Pulmonary artery endothelial cell (primary cell): ENCODE results near the gene PCSK6. TPM values are rescaled to one million over a fixed set of nuclear protein-coding genes. Genes with fewer than 3 reads are reported as not detected.
"Not testable (repeated sequence)": the region's sequence is repeated elsewhere in the genome, so short reads cannot be mapped to it uniquely, and the experiment has no call there.

Source experiments
- DNase-seq: peaks from one replicate; pipeline ENCODE4 v3.0.0-alpha.2; 2011; ENCODE audit warnings: low read depth, low spot score
- total RNA-seq: library from RNA; depleted of rRNA; stranded (reverse); fragments of >200 nt; gene quantifications from 2 replicates; pipeline ENCODE4 v1.2.3, GENCODE V29; 2014

Gene PCSK6
- total RNA-seq, 1 donor from 2014 or later: 0.26 TPM

- DNase-seq: no peak
These were observed 85.3 kb downstream of the PCSK6 start for GRCh38 chr15:101404245-101404644.

- not testable (repeated sequence) for DNase-seq
These were observed 86.6 kb downstream of the PCSK6 start for GRCh38 chr15:101402883-101403282.

GRCh38 chr15:101401286-101401685 is 88.2 kb downstream of the PCSK6 start:
- DNase-seq: no peak

- DNase-seq: no peak
These were observed 90.1 kb downstream of the PCSK6 start for GRCh38 chr15:101399431-101399830.

GRCh38 chr15:101398247-101398646 is 91.3 kb downstream of the PCSK6 start:
- DNase-seq: no peak

GRCh38 chr15:101397521-101398003 is 91.9 kb downstream of the PCSK6 start:
- DNase-seq: no peak

- no peak for DNase-seq
These were observed 92.8 kb downstream of the PCSK6 start for GRCh38 chr15:101396484-101397261.

GRCh38 chr15:101394654-101395053 is 94.9 kb downstream of the PCSK6 start:
- no peak for DNase-seq

GRCh38 chr15:101394056-101394630 is 95.4 kb downstream of the PCSK6 start:
- DNase-seq: no peak

GRCh38 chr15:101393172-101393571 is 96.3 kb downstream of the PCSK6 start:
- DNase-seq: no peak

GRCh38 chr15:101391981-101392640 is 97.4 kb downstream of the PCSK6 start:
- DNase-seq: no peak

GRCh38 chr15:101391431-101391830 is 98.1 kb downstream of the PCSK6 start:
- DNase-seq: no peak

GRCh38 chr15:101390462-101390861 is 99.0 kb downstream of the PCSK6 start:
- no peak for DNase-seq

- DNase-seq: no peak
These were observed 99.4 kb downstream of the PCSK6 start for GRCh38 chr15:101390060-101390459.

GRCh38 chr15:101389362-101389761 is 100.1 kb downstream of the PCSK6 start:
- DNase-seq: no peak

- DNase-seq: no peak
These were observed 101.5 kb downstream of the PCSK6 start for GRCh38 chr15:101388046-101388445.

- no peak for DNase-seq
These were observed 101.9 kb downstream of the PCSK6 start for GRCh38 chr15:101387574-101387973.

GRCh38 chr15:101386967-101387366 is 102.5 kb downstream of the PCSK6 start:
- no peak for DNase-seq

- DNase-seq: no peak
These were observed 103.5 kb downstream of the PCSK6 start for GRCh38 chr15:101386006-101386405.

GRCh38 chr15:101384276-101384675 is 105.2 kb downstream of the PCSK6 start:
- no peak for DNase-seq

- DNase-seq: no peak
These were observed 107.0 kb downstream of the PCSK6 start for GRCh38 chr15:101382544-101382943.

GRCh38 chr15:101381671-101382212 is 107.8 kb downstream of the PCSK6 start:
- DNase-seq: no peak
